Central memory CD8-positive, alpha-beta T cell (primary cell): ENCODE results near the gene ADRM1.

ENCODE experiments used
- ATAC-seq: fragments of 150-1000 bp; cut with Tn5 transposase; replicated peaks from 2 replicates; pipeline ENCODE4 v1.10.0; 2022; ENCODE audit warnings: mild to moderate bottlenecking, moderate FRiP score, moderate number of reproducible peaks; ENCODE audit not compliant: poor library complexity, severe bottlenecking; ENCODE audit errors: extremely low read depth
- DNase-seq, 2 donors: peaks; one replicate each; pipeline ENCODE4 v3.0.0; 2021; ENCODE audit warnings: low spot score in 2 of 2
- H3K27ac Mint-ChIP-seq: one replicate; pipeline ENCODE4 v1.8.0; 2022; ENCODE audit warnings: low read depth, mild to moderate bottlenecking, moderate library complexity, mixed read lengths
- H3K27me3 Mint-ChIP-seq: one replicate; pipeline ENCODE4 v1.8.0; 2022; ENCODE audit warnings: mixed read lengths
- H3K36me3 Mint-ChIP-seq: one replicate; pipeline ENCODE4 v1.8.0; 2022; ENCODE audit warnings: mild to moderate bottlenecking, moderate library complexity, mixed read lengths; ENCODE audit not compliant: insufficient read depth
- H3K4me1 Mint-ChIP-seq: one replicate; pipeline ENCODE4 v1.8.0; 2022; ENCODE audit warnings: mixed read lengths
- H3K4me3 Mint-ChIP-seq: one replicate; pipeline ENCODE4 v1.8.0; 2022; ENCODE audit warnings: mild to moderate bottlenecking, moderate library complexity, mixed read lengths
- H3K9me3 Mint-ChIP-seq: one replicate; pipeline ENCODE4 v1.8.0; 2022; ENCODE audit warnings: mixed read lengths

The ADRM1 gene

GRCh38 chr20:62268228-62268900, 34.4 kb upstream of the ADRM1 start:
- Mint-ChIP-seq H3K27me3 (no peaks in the 10 kb centered on the region), H3K36me3 (peaks cover 23% of the 10 kb centered on the region), H3K27ac (no peak overlapping the region), H3K9me3 (no peaks in the 10 kb centered on the region), H3K4me3 (no peak overlapping the region), H3K4me1 (peaks cover 4% of the 10 kb centered on the region)
- ATAC-seq (no peak), DNase-seq (no peak)

GRCh38 chr20:62269378-62269777, 33.4 kb upstream of the ADRM1 start:
- no peak for ATAC-seq
- H3K27me3 Mint-ChIP-seq: no peaks in the 10 kb centered on the region
- H3K4me1 Mint-ChIP-seq: peaks cover 11% of the 10 kb centered on the region
- no peak overlapping the region for H3K27ac Mint-ChIP-seq
- no peak overlapping the region for H3K4me3 Mint-ChIP-seq
- no peak for DNase-seq
- H3K9me3 Mint-ChIP-seq: no peaks in the 10 kb centered on the region
- H3K36me3 Mint-ChIP-seq: peaks cover 22% of the 10 kb centered on the region

- H3K36me3 Mint-ChIP-seq: peaks cover 24% of the 10 kb centered on the region
- DNase-seq: no peak
- H3K4me1 Mint-ChIP-seq: peaks cover 11% of the 10 kb centered on the region
- no peak overlapping the region for H3K4me3 Mint-ChIP-seq
- no peaks in the 10 kb centered on the region for H3K9me3 Mint-ChIP-seq
- H3K27ac Mint-ChIP-seq: no peak overlapping the region
- H3K27me3 Mint-ChIP-seq: no peaks in the 10 kb centered on the region
- no peak for ATAC-seq
Measured at GRCh38 chr20:62269871-62270270, 32.9 kb upstream of the ADRM1 start.

- Mint-ChIP-seq H3K27me3 (no peaks in the 10 kb centered on the region), H3K9me3 (no peaks in the 10 kb centered on the region), H3K27ac (no peak overlapping the region), H3K4me1 (peaks cover 11% of the 10 kb centered on the region), H3K36me3 (peaks cover 30% of the 10 kb centered on the region), H3K4me3 (no peak overlapping the region)
- ATAC-seq: no peak
- no peak for DNase-seq
Measured at GRCh38 chr20:62272200-62272599, 30.6 kb upstream of the ADRM1 start.

GRCh38 chr20:62273416-62273815, 29.4 kb upstream of the ADRM1 start:
- H3K27me3 Mint-ChIP-seq: no peaks in the 10 kb centered on the region
- H3K9me3 Mint-ChIP-seq: no peaks in the 10 kb centered on the region
- DNase-seq: no peak
- peaks cover 31% of the 10 kb centered on the region for H3K36me3 Mint-ChIP-seq
- H3K27ac Mint-ChIP-seq: no peak overlapping the region
- no peak overlapping the region for H3K4me3 Mint-ChIP-seq
- H3K4me1 Mint-ChIP-seq: peaks cover 11% of the 10 kb centered on the region
- no peak for ATAC-seq

- Mint-ChIP-seq H3K36me3 (peaks cover 36% of the 10 kb centered on the region), H3K4me3 (no peak overlapping the region), H3K4me1 (peaks cover 11% of the 10 kb centered on the region), H3K27me3 (no peaks in the 10 kb centered on the region), H3K27ac (no peak overlapping the region), H3K9me3 (no peaks in the 10 kb centered on the region)
- no peak for ATAC-seq
- DNase-seq: no peak
Measured at GRCh38 chr20:62274332-62274950, 28.4 kb upstream of the ADRM1 start.

- H3K27ac Mint-ChIP-seq: no peak overlapping the region
Measured at GRCh38 chr20:62275219-62275618, 27.6 kb upstream of the ADRM1 start.

GRCh38 chr20:62276439-62276838, 26.4 kb upstream of the ADRM1 start:
- DNase-seq: no peak
- Mint-ChIP-seq H3K4me1 (peaks cover 11% of the 10 kb centered on the region), H3K4me3 (no peak overlapping the region), H3K27ac (no peak overlapping the region), H3K36me3 (peaks cover 43% of the 10 kb centered on the region), H3K9me3 (no peaks in the 10 kb centered on the region), H3K27me3 (no peaks in the 10 kb centered on the region)
- ATAC-seq: no peak

More at GRCh38 chr20:62275219-62275618, 27.6 kb upstream of the ADRM1 start:
- ATAC-seq: no peak
- no peaks in the 10 kb centered on the region for H3K9me3 Mint-ChIP-seq
- no peaks in the 10 kb centered on the region for H3K27me3 Mint-ChIP-seq
- DNase-seq: no peak
- H3K36me3 Mint-ChIP-seq: peaks cover 40% of the 10 kb centered on the region
- peaks cover 11% of the 10 kb centered on the region for H3K4me1 Mint-ChIP-seq
- H3K4me3 Mint-ChIP-seq: no peak overlapping the region

GRCh38 chr20:62277253-62277652, 25.5 kb upstream of the ADRM1 start:
- H3K9me3 Mint-ChIP-seq: no peaks in the 10 kb centered on the region
- no peak overlapping the region for H3K27ac Mint-ChIP-seq
- no peak overlapping the region for H3K4me3 Mint-ChIP-seq
- H3K36me3 Mint-ChIP-seq: peaks cover 48% of the 10 kb centered on the region
- no peaks in the 10 kb centered on the region for H3K27me3 Mint-ChIP-seq
- DNase-seq (no peak), ATAC-seq (no peak)
- H3K4me1 Mint-ChIP-seq: peaks cover 11% of the 10 kb centered on the region

GRCh38 chr20:62280303-62280702, 22.5 kb upstream of the ADRM1 start:
- Mint-ChIP-seq H3K4me3 (no peak overlapping the region), H3K27me3 (no peaks in the 10 kb centered on the region), H3K27ac (no peak overlapping the region), H3K4me1 (no peaks in the 10 kb centered on the region), H3K9me3 (no peaks in the 10 kb centered on the region), H3K36me3 (peaks cover 46% of the 10 kb centered on the region)
- DNase-seq (no peak), ATAC-seq (no peak)

GRCh38 chr20:62281161-62281933, 21.4 kb upstream of the ADRM1 start:
- Mint-ChIP-seq H3K9me3 (no peaks in the 10 kb centered on the region), H3K27ac (no peak overlapping the region), H3K4me3 (no peak overlapping the region), H3K36me3 (peaks cover 45% of the 10 kb centered on the region), H3K27me3 (no peaks in the 10 kb centered on the region), H3K4me1 (no peaks in the 10 kb centered on the region)
- no peak for DNase-seq
- ATAC-seq: no peak

GRCh38 chr20:62282103-62282502, 20.7 kb upstream of the ADRM1 start:
- Mint-ChIP-seq H3K9me3 (no peaks in the 10 kb centered on the region), H3K36me3 (peaks cover 41% of the 10 kb centered on the region), H3K27me3 (no peaks in the 10 kb centered on the region), H3K4me3 (no peak overlapping the region), H3K4me1 (no peaks in the 10 kb centered on the region), H3K27ac (no peak overlapping the region)
- DNase-seq: no peak
- ATAC-seq: no peak
